GM23338 (cell line): ENCODE measurements around the gene SCAMP5. TPM values are rescaled to one million over a fixed set of nuclear protein-coding genes. Genes with fewer than 3 reads are reported as not detected.

Experiments used
- ATAC-seq: fragments of 200-7000 bp; cut with Tn5 transposase; 3 replicates; pipeline ENCODE4 v1.9.1; 2020
- DNase-seq: peaks from one replicate; pipeline ENCODE4 v3.0.0-alpha.2; 2015; ENCODE audit warnings: low spot score
- H2AFZ ChIP-seq: fragments of 200-600 bp; sonication (generic); 2 replicates; pipeline ENCODE4 v1.8.0; 2016; ENCODE audit warnings: antibody characterized with exemption, mild to moderate bottlenecking, moderate library complexity
- H3F3A ChIP-seq: fragments of 200-600 bp; sonication (generic); replicated peaks from 2 replicates; pipeline ENCODE4 v1.8.0; 2017; ENCODE audit warnings: antibody characterized with exemption, mixed run types, low read depth
- H3K27ac ChIP-seq: fragments of 200-600 bp; sonication (generic); 2 replicates; pipeline ENCODE4 v1.6.1; 2016; ENCODE audit warnings: low read depth
- H3K27me3 ChIP-seq: fragments of 200-600 bp; sonication (generic); 2 replicates; pipeline ENCODE4 v1.8.0; 2016; ENCODE audit warnings: mild to moderate bottlenecking, mixed run types, moderate library complexity; ENCODE audit not compliant: insufficient read depth
- H3K36me3 ChIP-seq: fragments of 200-600 bp; sonication (generic); 2 replicates; pipeline ENCODE4 v1.8.0; 2016; ENCODE audit warnings: mild to moderate bottlenecking; ENCODE audit not compliant: insufficient read depth
- H3K4me1 ChIP-seq: fragments of 200-600 bp; sonication (generic); 2 replicates; pipeline ENCODE4 v1.8.0; 2016; ENCODE audit warnings: mild to moderate bottlenecking, moderate library complexity; ENCODE audit not compliant: insufficient read depth
- H3K4me2 ChIP-seq: fragments of 200-600 bp; sonication (generic); 2 replicates; pipeline ENCODE4 v1.7.1; 2017; ENCODE audit warnings: mixed run types
- H3K4me3 ChIP-seq: fragments of 200-600 bp; sonication (generic); 2 replicates; pipeline ENCODE4 v1.6.1; 2016; ENCODE audit warnings: mixed run types
- H3K79me2 ChIP-seq: fragments of 200-600 bp; sonication (generic); replicated peaks from 2 replicates; pipeline ENCODE4 v1.8.0; 2017; ENCODE audit warnings: mild to moderate bottlenecking; ENCODE audit not compliant: insufficient read depth
- H3K9me2 ChIP-seq: fragments of 200-600 bp; sonication (generic); 2 replicates; pipeline ENCODE4 v1.8.0; 2017; ENCODE audit not compliant: insufficient read depth
- H4K20me1 ChIP-seq: fragments of 200-600 bp; sonication (generic); replicated peaks from 2 replicates; pipeline ENCODE4 v1.8.0; 2017; ENCODE audit warnings: mild to moderate bottlenecking; ENCODE audit not compliant: insufficient read depth
- H3K27ac Mint-ChIP-seq: 2 replicates; pipeline ENCODE4 v1.8.0; 2020; ENCODE audit warnings: inconsistent platforms, mild to moderate bottlenecking, moderate library complexity, mixed read lengths
- H3K27me3 Mint-ChIP-seq: 3 replicates; pipeline ENCODE4 v1.8.0; 2022; ENCODE audit warnings: low read depth, mild to moderate bottlenecking, moderate library complexity, mixed read lengths, inconsistent platforms; ENCODE audit not compliant: insufficient read depth, poor library complexity
- H3K36me3 Mint-ChIP-seq: 3 replicates; pipeline ENCODE4 v1.8.0; 2021; ENCODE audit warnings: low read depth, mild to moderate bottlenecking, inconsistent platforms, moderate library complexity, mixed read lengths
- H3K4me1 Mint-ChIP-seq: 3 replicates; pipeline ENCODE4 v1.8.0; 2020; ENCODE audit warnings: mild to moderate bottlenecking, inconsistent platforms, mixed read lengths
- H3K4me3 Mint-ChIP-seq: 3 replicates; pipeline ENCODE4 v1.8.0; 2021; ENCODE audit warnings: moderate library complexity, mild to moderate bottlenecking, inconsistent platforms, mixed read lengths
- H3K9me3 Mint-ChIP-seq: 3 replicates; pipeline ENCODE4 v1.8.0; 2020; ENCODE audit warnings: moderate library complexity, mild to moderate bottlenecking, inconsistent platforms, mixed read lengths
- JUNB ChIP-seq: IDR thresholded peaks from one replicate; pipeline ENCODE4 v1.6.1; 2016; ENCODE audit warnings: antibody characterized with exemption; ENCODE audit not compliant: unreplicated experiment
- STAT1 ChIP-seq: IDR thresholded peaks from one replicate; pipeline ENCODE4 v1.6.1; 2016; ENCODE audit warnings: antibody characterized with exemption; ENCODE audit not compliant: unreplicated experiment
- ZNF331 ChIP-seq: fragments of 250-450 bp; sonication (Bioruptor Pico); IDR thresholded peaks from 2 replicates; pipeline ENCODE4 v1.5.0; 2020; ENCODE audit warnings: low read depth, mild to moderate bottlenecking, moderate library complexity
- ZNF462 ChIP-seq: fragments of 250-450 bp; sonication (Bioruptor Pico); IDR thresholded peaks from 2 replicates; pipeline ENCODE4 v1.5.0; 2020; ENCODE audit warnings: mild to moderate bottlenecking, moderate library complexity
- polyA plus RNA-seq: library from polyadenylated mRNA; unstranded; fragments of >200 nt; fragmentation: Nextera tagmentation; extraction: Ambion mirVana; gene quantifications from 2 replicates; pipeline ENCODE4 v1.2.1, GENCODE V29; 2016
- total RNA-seq: library from RNA; depleted of rRNA; stranded (reverse); fragments of >200 nt; shearing (Covaris generic); gene quantifications from 2 replicates; pipeline ENCODE4 v1.2.3, GENCODE V29; 2014
- TF ChIP-seq, protein P1 (sequence below): IDR thresholded peaks from 2 replicates; pipeline ENCODE4 v1.6.1; 2016; ENCODE audit warnings: antibody characterized with exemption

SCAMP5 gene
- total and polyA plus RNA-seq, 2 experiments from 2014 or later: 12.8 to 43.3 TPM

GRCh38 chr15:74959586-74959939 lies 35.8 kb upstream of the SCAMP5 start:
- H3K36me3 ChIP-seq: no peaks in the 10 kb centered on the region
- H3K27me3 ChIP-seq: peaks cover 60% of the 10 kb centered on the region
- H3K9me2 ChIP-seq: no peaks in the 10 kb centered on the region
- H3K79me2 ChIP-seq: peaks cover 12% of the 10 kb centered on the region
- TF ChIP-seq ZNF331 (CRISPR knock-in tag) (no peak), ZNF462 (CRISPR knock-in tag) (no peak), JUNB (no peak)
- ATAC-seq: no peak
- H3K4me3 Mint-ChIP-seq: peak overlapping the region; percentile 75
- peaks cover 9% of the 10 kb centered on the region; the same call in 1 of the 2 replicates for H3F3A ChIP-seq
- peaks cover 45% of the 10 kb centered on the region for H3K27me3 Mint-ChIP-seq
- peaks cover 7% of the 10 kb centered on the region for H4K20me1 ChIP-seq
- H3K27ac Mint-ChIP-seq: no peak overlapping the region
- peak overlapping the region; percentile 100 for H3K4me2 ChIP-seq
- DNase-seq: no peak
- H2AFZ ChIP-seq: peak overlapping the region; percentile 90
- H3K4me1 ChIP-seq: peaks cover 31% of the 10 kb centered on the region
- H3K4me3 ChIP-seq: peak overlapping the region; percentile 80
- no peaks in the 10 kb centered on the region; the same call in 2 of the 3 replicates for H3K9me3 Mint-ChIP-seq
- no peak overlapping the region for H3K27ac ChIP-seq
- H3K36me3 Mint-ChIP-seq: peaks cover 7% of the 10 kb centered on the region; the same call in 2 of the 3 replicates
- H3K4me1 Mint-ChIP-seq: peaks cover 33% of the 10 kb centered on the region

DNA sequence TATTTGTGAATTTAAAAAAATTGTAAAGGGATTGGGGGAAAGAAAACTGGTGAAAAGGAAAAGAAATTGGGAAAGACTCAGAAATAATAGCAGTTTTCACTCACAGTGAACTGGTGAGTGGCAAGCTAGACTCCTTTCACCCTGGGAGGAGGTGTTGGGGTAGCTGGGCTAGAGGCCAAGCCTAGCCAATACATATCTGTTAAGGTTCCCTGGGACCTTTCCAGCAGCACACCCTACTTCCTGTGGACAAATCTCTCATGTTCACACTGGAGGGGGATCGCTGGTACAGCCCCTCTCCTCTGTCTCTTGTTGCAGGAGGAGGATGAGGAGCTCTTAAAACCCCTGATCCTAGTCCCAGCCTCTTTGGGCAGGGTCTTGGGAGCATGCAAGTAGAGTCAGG lies 35.1 kb upstream of the SCAMP5 start:
- ATAC-seq (no peak), DNase-seq (no peak)
- Mint-ChIP-seq H3K4me1 (peaks cover 32% of the 10 kb centered on the region), H3K36me3 (peaks cover 2% of the 10 kb centered on the region; the same call in 1 of the 3 replicates), H3K9me3 (no peaks in the 10 kb centered on the region; the same call in 2 of the 3 replicates), H3K27ac (no peak overlapping the region), H3K27me3 (peaks cover 39% of the 10 kb centered on the region), H3K4me3 (no peak overlapping the region)
- Histone ChIP-seq H3K27ac (no peak overlapping the region), H3K4me3 (no peak overlapping the region), H2AFZ (no peak overlapping the region), H3K36me3 (no peaks in the 10 kb centered on the region), H3K79me2 (peaks cover 5% of the 10 kb centered on the region), H3K9me2 (no peaks in the 10 kb centered on the region), H4K20me1 (peaks cover 4% of the 10 kb centered on the region), H3K27me3 (peaks cover 52% of the 10 kb centered on the region), H3K4me2 (no peak overlapping the region), H3F3A (peaks cover 9% of the 10 kb centered on the region; the same call in 1 of the 2 replicates), H3K4me1 (peaks cover 25% of the 10 kb centered on the region)
- no peak for TF ChIP-seq STAT1
- TF ChIP-seq, protein P1, sequence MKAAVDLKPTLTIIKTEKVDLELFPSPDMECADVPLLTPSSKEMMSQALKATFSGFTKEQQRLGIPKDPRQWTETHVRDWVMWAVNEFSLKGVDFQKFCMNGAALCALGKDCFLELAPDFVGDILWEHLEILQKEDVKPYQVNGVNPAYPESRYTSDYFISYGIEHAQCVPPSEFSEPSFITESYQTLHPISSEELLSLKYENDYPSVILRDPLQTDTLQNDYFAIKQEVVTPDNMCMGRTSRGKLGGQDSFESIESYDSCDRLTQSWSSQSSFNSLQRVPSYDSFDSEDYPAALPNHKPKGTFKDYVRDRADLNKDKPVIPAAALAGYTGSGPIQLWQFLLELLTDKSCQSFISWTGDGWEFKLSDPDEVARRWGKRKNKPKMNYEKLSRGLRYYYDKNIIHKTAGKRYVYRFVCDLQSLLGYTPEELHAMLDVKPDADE: no peak
